HUES48 (cell line): Measurements from ENCODE around the gene SEMA3G.

Experiments used
- H3K27ac ChIP-seq: one replicate; pipeline ENCODE4 v1.7.0; 2013; ENCODE audit warnings: low read depth, low read length, inconsistent platforms
- H3K27me3 ChIP-seq: 2 replicates; pipeline ENCODE4 v1.6.1; 2013; ENCODE audit warnings: mild to moderate bottlenecking, low read length; ENCODE audit not compliant: control insufficient read depth, insufficient read depth
- H3K36me3 ChIP-seq: 2 replicates; pipeline ENCODE4 v1.6.1; 2013; ENCODE audit warnings: low read length; ENCODE audit not compliant: control insufficient read depth, insufficient read depth
- H3K4me1 ChIP-seq: 2 replicates; pipeline ENCODE4 v1.6.1; 2013; ENCODE audit warnings: mild to moderate bottlenecking, low read length; ENCODE audit not compliant: control insufficient read depth, insufficient read depth
- H3K4me3 ChIP-seq: 2 replicates; pipeline ENCODE4 v1.5.1; 2013; ENCODE audit warnings: mild to moderate bottlenecking, low read depth, low read length
- H3K9ac ChIP-seq: 2 replicates; pipeline ENCODE4 v1.6.1; 2013; ENCODE audit warnings: mild to moderate bottlenecking, low read depth, low read length, moderate library complexity
- H3K9me3 ChIP-seq: 2 replicates; pipeline ENCODE4 v1.6.1; 2013; ENCODE audit warnings: low read length; ENCODE audit not compliant: control insufficient read depth, insufficient read depth

Gene SEMA3G

DNA sequence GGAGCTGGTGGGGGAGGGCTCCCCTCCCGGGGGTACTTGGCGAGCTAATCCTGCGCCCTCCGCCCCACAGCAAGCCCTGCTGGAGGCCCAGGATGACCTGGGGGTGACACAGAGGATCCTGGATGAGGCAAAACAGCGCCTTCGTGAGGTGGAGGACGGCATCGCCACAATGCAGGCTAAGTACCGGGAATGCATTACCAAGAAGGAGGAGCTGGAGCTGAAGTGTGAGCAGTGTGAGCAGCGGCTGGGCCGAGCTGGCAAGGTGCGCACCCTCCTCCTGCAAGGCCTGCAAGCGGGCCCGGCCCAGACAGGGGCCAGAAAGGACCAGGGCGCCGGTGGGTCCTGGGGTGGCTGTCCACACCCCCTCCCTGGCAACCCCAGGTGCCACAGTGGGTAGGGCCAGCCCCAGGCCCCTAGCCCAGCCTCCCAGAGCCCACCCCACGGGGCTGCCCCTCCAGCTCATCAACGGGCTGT, 56.5 kb downstream of the SEMA3G start:
- no peaks in the 10 kb centered on the region for H3K9me3 ChIP-seq
- no peak overlapping the region for H3K27ac ChIP-seq
- H3K36me3 ChIP-seq, result no peaks in the 10 kb centered on the region
- H3K9ac ChIP-seq, result no peak overlapping the region
- H3K27me3 ChIP-seq, result no peaks in the 10 kb centered on the region
- H3K4me3 ChIP-seq, result no peak overlapping the region
- peaks cover 5% of the 10 kb centered on the region; the same call in 1 of the 2 replicates for H3K4me1 ChIP-seq

- Histone ChIP-seq H3K27ac (no peak overlapping the region), H3K27me3 (no peaks in the 10 kb centered on the region), H3K4me1 (peaks cover 5% of the 10 kb centered on the region; the same call in 1 of the 2 replicates), H3K36me3 (no peaks in the 10 kb centered on the region), H3K9ac (no peak overlapping the region), H3K9me3 (no peaks in the 10 kb centered on the region), H3K4me3 (no peak overlapping the region)
These were observed 57.4 kb downstream of the SEMA3G start for GRCh38 chr3:52387481-52387880.

DNA sequence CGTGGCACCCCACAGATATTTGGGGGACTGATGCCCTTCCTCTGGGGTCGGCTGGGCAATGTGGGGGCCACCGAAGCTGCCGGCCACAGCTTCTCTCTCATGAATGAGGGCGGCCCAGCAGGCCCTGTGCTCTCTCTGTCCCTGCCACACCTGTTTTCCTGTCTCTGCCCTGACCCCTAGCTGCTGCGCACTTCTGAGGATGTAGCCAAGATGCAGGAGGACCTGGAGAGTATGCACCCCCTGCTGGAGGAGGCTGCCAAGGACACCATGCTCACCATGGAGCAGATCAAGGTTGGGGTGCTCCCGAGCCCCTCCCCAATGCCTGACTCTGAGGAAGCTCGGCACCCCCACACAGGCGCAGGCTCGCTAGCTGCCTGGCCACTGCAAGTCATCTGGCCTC, 59.7 kb downstream of the SEMA3G start:
- Histone ChIP-seq H3K4me3 (no peak overlapping the region), H3K4me1 (peaks cover 5% of the 10 kb centered on the region; the same call in 1 of the 2 replicates), H3K9ac (no peak overlapping the region), H3K27me3 (no peaks in the 10 kb centered on the region), H3K27ac (no peak overlapping the region), H3K36me3 (no peaks in the 10 kb centered on the region), H3K9me3 (no peaks in the 10 kb centered on the region)

GRCh38 chr3:52384019-52384761, 60.7 kb downstream of the SEMA3G start:
- H3K27ac ChIP-seq, result no peak overlapping the region
- no peak overlapping the region for H3K9ac ChIP-seq
- H3K9me3 ChIP-seq, result no peaks in the 10 kb centered on the region
- peaks cover 5% of the 10 kb centered on the region; the same call in 1 of the 2 replicates for H3K4me1 ChIP-seq
- no peak overlapping the region for H3K4me3 ChIP-seq
- H3K27me3 ChIP-seq, result no peaks in the 10 kb centered on the region
- no peaks in the 10 kb centered on the region for H3K36me3 ChIP-seq

- no peak overlapping the region for H3K4me3 ChIP-seq
- peaks cover 5% of the 10 kb centered on the region; the same call in 1 of the 2 replicates for H3K4me1 ChIP-seq
- H3K27me3 ChIP-seq, result no peaks in the 10 kb centered on the region
- no peaks in the 10 kb centered on the region for H3K36me3 ChIP-seq
- no peak overlapping the region for H3K9ac ChIP-seq
- H3K27ac ChIP-seq, result no peak overlapping the region
- H3K9me3 ChIP-seq, result no peaks in the 10 kb centered on the region
These were observed 61.5 kb downstream of the SEMA3G start for GRCh38 chr3:52383446-52383845.
